Liver (tissue), 9 donors: Measurements from ENCODE around the gene WASF2. TPM values are rescaled to one million over a fixed set of nuclear protein-coding genes. Genes with fewer than 3 reads are reported as not detected.

Experiments
- DNase-seq: peaks from one replicate; pipeline ENCODE4 v3.0.0-alpha.2; 2017; ENCODE audit warnings: low spot score
- H3K27ac ChIP-seq, 2 donors: one replicate each; pipeline ENCODE4 v1.7.0; 2013; ENCODE audit warnings: inconsistent platforms in 2 of 2, low read length in 2 of 2, control low read depth in 1 of 2, low read depth in 1 of 2, mild to moderate bottlenecking in 1 of 2
- H3K27me3 ChIP-seq, 4 donors: one replicate each; pipeline versions ENCODE4 v1.6.1 to v1.7.0; 2013; ENCODE audit warnings: low read length in 3 of 4, inconsistent platforms in 1 of 4, mild to moderate bottlenecking in 1 of 4, moderate library complexity in 1 of 4; ENCODE audit not compliant: control insufficient read depth in 4 of 4, insufficient read depth in 4 of 4
- H3K36me3 ChIP-seq, 4 donors: one replicate each; pipeline versions ENCODE4 v1.6.1 to v1.7.0; 2013; ENCODE audit warnings: low read length in 3 of 4, mild to moderate bottlenecking in 3 of 4, low read depth in 1 of 4, moderate library complexity in 1 of 4; ENCODE audit not compliant: control insufficient read depth in 4 of 4, insufficient read depth in 3 of 4
- H3K4me1 ChIP-seq, 4 donors: one replicate each; pipeline versions ENCODE4 v1.6.1 to v1.7.0; 2013; ENCODE audit warnings: low read length in 3 of 4, mild to moderate bottlenecking in 3 of 4, moderate library complexity in 1 of 4; ENCODE audit not compliant: control insufficient read depth in 4 of 4, insufficient read depth in 4 of 4
- H3K4me3 ChIP-seq, 3 donors: one replicate each; pipeline versions ENCODE4 v1.6.1 to v1.7.0; 2013; ENCODE audit warnings: low read length in 3 of 3, control low read depth in 1 of 3, low read depth in 1 of 3, mild to moderate bottlenecking in 1 of 3
- H3K9ac ChIP-seq, 2 donors: one replicate each; pipeline ENCODE4 v1.7.0; 2013; ENCODE audit warnings: low read length in 2 of 2, mild to moderate bottlenecking in 2 of 2, moderate library complexity in 2 of 2, control low read depth in 1 of 2, low read depth in 1 of 2
- H3K9me3 ChIP-seq, 4 donors: one replicate each; pipeline versions ENCODE4 v1.6.1 to v1.7.0; 2013; ENCODE audit warnings: low read length in 3 of 4; ENCODE audit not compliant: control insufficient read depth in 4 of 4
- EGR1 ChIP-seq, 2 donors: IDR thresholded peaks; 2 replicates each; pipeline ENCODE4 v1.6.1; 2016 to 2018; ENCODE audit warnings: antibody characterized with exemption in 2 of 2, low read depth in 2 of 2
- FOXA1 ChIP-seq: IDR thresholded peaks from 2 replicates; pipeline ENCODE4 v1.6.1; 2016; ENCODE audit warnings: antibody characterized with exemption
- FOXA2 ChIP-seq: IDR thresholded peaks from 2 replicates; pipeline ENCODE4 v1.6.1; 2016; ENCODE audit warnings: antibody characterized with exemption
- GABPA ChIP-seq, 2 donors: IDR thresholded peaks in 1 of 2; conservative IDR thresholded peaks in 1 of 2; 2 replicates each; pipeline ENCODE4 v1.6.1; 2016; ENCODE audit warnings: antibody characterized with exemption in 2 of 2, mild to moderate bottlenecking in 1 of 2, moderate library complexity in 1 of 2
- HNF4A ChIP-seq, 2 donors: conservative IDR thresholded peaks; 2 replicates each; pipeline ENCODE4 v1.6.1; 2016; ENCODE audit warnings: antibody characterized with exemption in 2 of 2, mild to moderate bottlenecking in 2 of 2
- HNF4G ChIP-seq: IDR thresholded peaks from 2 replicates; pipeline ENCODE4 v1.6.1; 2016; ENCODE audit warnings: antibody characterized with exemption
- JUND ChIP-seq, 2 donors: IDR thresholded peaks; 2 replicates each; pipeline ENCODE4 v1.6.1; 2016; ENCODE audit warnings: antibody characterized with exemption in 2 of 2
- NR2F2 ChIP-seq: IDR thresholded peaks from 2 replicates; pipeline ENCODE4 v1.6.1; 2016; ENCODE audit warnings: antibody characterized with exemption
- RAD21 ChIP-seq, 2 donors: IDR thresholded peaks; 2 replicates each; pipeline ENCODE4 v1.6.1; 2016; ENCODE audit warnings: antibody characterized with exemption in 2 of 2, mild to moderate bottlenecking in 2 of 2
- RXRA ChIP-seq, 2 donors: IDR thresholded peaks; 2 replicates each; pipeline ENCODE4 v1.6.1; 2017 to 2018; ENCODE audit warnings: antibody characterized with exemption in 2 of 2, mild to moderate bottlenecking in 1 of 2
- SP1 ChIP-seq: IDR thresholded peaks from 2 replicates; pipeline ENCODE4 v1.6.1; 2018; ENCODE audit warnings: antibody characterized with exemption, mild to moderate bottlenecking
- TAF1 ChIP-seq: conservative IDR thresholded peaks from 2 replicates; pipeline ENCODE4 v1.6.1; 2016; ENCODE audit warnings: antibody characterized with exemption, mild to moderate bottlenecking
- YY1 ChIP-seq: IDR thresholded peaks from 2 replicates; pipeline ENCODE4 v1.6.1; 2016; ENCODE audit warnings: antibody characterized with exemption, mild to moderate bottlenecking
- WGBS: extraction: QIAGEN DNeasy Blood & Tissue Kit; methylation state at CpG from one replicate; pipeline ENCODE4 v1.1.7; 2013; 5-methylcytosine and 5-hydroxymethylcytosine counted together
- polyA plus RNA-seq, 2 donors: library from polyadenylated mRNA; stranded (reverse) in 1 of 2; unstranded in 1 of 2; fragments of 200-250 nt in 1 of 2; fragments of >200 nt in 1 of 2; fragmentation: Nextera tagmentation in 1 of 2; extraction: Ambion mirVana in 1 of 2; gene quantifications; one replicate each; pipeline versions ENCODE4 v1.2.1 to v1.2.3, GENCODE V29; 2013 to 2015
- total RNA-seq, 2 donors: library from RNA; depleted of rRNA; stranded (reverse); fragments of >200 nt; gene quantifications; one replicate each; pipeline ENCODE4 v1.2.3, GENCODE V29; 2014
- TF ChIP-seq, protein P1 (sequence below): IDR thresholded peaks from 2 replicates; pipeline ENCODE4 v1.6.1; 2016; ENCODE audit warnings: antibody characterized with exemption
- TF ChIP-seq, protein P2 (sequence below): fragments of 150-350 bp; IDR thresholded peaks from 2 replicates; pipeline ENCODE4 v1.5.1; 2017; ENCODE audit warnings: improper control_type of control experiment, low read depth, low read length; ENCODE audit not compliant: missing input control
- TF ChIP-seq, protein P3 (sequence below): IDR thresholded peaks from 2 replicates; pipeline ENCODE4 v1.6.1; 2016; ENCODE audit warnings: antibody characterized with exemption, mild to moderate bottlenecking
- TF ChIP-seq, protein P4 (sequence below): IDR thresholded peaks from 2 replicates; pipeline ENCODE4 v1.6.1; 2016; ENCODE audit warnings: antibody characterized with exemption
- TF ChIP-seq, protein P5 (sequence below): IDR thresholded peaks from 2 replicates; pipeline ENCODE4 v1.6.1; 2016; ENCODE audit warnings: antibody characterized with exemption
- donor health status: healthy.
- donor health status: healthy.
- donor health status: healthy.
- donor health status: healthy.
- donor health status: healthy.

WASF2 gene
- total and polyA plus RNA-seq, 4 donors: 11.6 to 37.7 (median 18.7) TPM

DNA sequence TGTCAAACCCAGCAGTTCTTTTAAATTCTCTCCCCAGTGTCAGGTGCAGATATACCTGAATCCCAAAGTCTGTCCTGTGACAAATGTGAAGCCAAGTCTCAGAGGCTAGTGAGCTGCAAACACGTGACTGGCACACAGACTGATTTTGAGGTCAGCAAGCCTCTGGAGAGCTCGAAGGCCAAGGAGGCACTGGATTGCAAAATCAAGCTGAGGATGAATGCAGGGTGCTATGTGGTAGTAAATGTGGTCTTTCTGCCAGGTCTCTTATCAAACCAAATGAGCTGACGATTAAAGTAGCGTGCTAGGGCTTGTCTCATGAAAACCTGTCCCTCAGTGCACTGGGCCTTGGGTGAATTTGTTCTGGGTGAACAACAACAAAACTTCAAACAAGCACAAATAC lies 77.0 kb downstream of the WASF2 start:
- H3K9me3 ChIP-seq: no peaks in the 10 kb centered on the region
- no peak overlapping the region for H3K4me3 ChIP-seq
- no peak for DNase-seq
- no peak overlapping the region for H3K9ac ChIP-seq
- peaks cover 8 to 71% (median 57%) of the 10 kb centered on the region in 4 donors for H3K36me3 ChIP-seq
- 47% methylated on average over 4 of the region's 4 CpGs for WGBS
- H3K27me3 ChIP-seq: no peaks in the 10 kb centered on the region
- no peak for TF ChIP-seq TAF1
- TF ChIP-seq, protein P1, sequence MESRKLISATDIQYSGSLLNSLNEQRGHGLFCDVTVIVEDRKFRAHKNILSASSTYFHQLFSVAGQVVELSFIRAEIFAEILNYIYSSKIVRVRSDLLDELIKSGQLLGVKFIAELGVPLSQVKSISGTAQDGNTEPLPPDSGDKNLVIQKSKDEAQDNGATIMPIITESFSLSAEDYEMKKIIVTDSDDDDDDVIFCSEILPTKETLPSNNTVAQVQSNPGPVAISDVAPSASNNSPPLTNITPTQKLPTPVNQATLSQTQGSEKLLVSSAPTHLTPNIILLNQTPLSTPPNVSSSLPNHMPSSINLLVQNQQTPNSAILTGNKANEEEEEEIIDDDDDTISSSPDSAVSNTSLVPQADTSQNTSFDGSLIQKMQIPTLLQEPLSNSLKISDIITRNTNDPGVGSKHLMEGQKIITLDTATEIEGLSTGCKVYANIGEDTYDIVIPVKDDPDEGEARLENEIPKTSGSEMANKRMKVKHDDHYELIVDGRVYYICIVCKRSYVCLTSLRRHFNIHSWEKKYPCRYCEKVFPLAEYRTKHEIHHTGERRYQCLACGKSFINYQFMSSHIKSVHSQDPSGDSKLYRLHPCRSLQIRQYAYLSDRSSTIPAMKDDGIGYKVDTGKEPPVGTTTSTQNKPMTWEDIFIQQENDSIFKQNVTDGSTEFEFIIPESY: no peak
- no peak for TF ChIP-seq EGR1 (IDR thresholded peaks at IDR 0.05; ENCODE audit: low read depth in 2 of 2)
- TF ChIP-seq, protein P2, sequence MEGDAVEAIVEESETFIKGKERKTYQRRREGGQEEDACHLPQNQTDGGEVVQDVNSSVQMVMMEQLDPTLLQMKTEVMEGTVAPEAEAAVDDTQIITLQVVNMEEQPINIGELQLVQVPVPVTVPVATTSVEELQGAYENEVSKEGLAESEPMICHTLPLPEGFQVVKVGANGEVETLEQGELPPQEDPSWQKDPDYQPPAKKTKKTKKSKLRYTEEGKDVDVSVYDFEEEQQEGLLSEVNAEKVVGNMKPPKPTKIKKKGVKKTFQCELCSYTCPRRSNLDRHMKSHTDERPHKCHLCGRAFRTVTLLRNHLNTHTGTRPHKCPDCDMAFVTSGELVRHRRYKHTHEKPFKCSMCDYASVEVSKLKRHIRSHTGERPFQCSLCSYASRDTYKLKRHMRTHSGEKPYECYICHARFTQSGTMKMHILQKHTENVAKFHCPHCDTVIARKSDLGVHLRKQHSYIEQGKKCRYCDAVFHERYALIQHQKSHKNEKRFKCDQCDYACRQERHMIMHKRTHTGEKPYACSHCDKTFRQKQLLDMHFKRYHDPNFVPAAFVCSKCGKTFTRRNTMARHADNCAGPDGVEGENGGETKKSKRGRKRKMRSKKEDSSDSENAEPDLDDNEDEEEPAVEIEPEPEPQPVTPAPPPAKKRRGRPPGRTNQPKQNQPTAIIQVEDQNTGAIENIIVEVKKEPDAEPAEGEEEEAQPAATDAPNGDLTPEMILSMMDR: no peak
- TF ChIP-seq, protein P3, sequence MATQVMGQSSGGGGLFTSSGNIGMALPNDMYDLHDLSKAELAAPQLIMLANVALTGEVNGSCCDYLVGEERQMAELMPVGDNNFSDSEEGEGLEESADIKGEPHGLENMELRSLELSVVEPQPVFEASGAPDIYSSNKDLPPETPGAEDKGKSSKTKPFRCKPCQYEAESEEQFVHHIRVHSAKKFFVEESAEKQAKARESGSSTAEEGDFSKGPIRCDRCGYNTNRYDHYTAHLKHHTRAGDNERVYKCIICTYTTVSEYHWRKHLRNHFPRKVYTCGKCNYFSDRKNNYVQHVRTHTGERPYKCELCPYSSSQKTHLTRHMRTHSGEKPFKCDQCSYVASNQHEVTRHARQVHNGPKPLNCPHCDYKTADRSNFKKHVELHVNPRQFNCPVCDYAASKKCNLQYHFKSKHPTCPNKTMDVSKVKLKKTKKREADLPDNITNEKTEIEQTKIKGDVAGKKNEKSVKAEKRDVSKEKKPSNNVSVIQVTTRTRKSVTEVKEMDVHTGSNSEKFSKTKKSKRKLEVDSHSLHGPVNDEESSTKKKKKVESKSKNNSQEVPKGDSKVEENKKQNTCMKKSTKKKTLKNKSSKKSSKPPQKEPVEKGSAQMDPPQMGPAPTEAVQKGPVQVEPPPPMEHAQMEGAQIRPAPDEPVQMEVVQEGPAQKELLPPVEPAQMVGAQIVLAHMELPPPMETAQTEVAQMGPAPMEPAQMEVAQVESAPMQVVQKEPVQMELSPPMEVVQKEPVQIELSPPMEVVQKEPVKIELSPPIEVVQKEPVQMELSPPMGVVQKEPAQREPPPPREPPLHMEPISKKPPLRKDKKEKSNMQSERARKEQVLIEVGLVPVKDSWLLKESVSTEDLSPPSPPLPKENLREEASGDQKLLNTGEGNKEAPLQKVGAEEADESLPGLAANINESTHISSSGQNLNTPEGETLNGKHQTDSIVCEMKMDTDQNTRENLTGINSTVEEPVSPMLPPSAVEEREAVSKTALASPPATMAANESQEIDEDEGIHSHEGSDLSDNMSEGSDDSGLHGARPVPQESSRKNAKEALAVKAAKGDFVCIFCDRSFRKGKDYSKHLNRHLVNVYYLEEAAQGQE: no peak
- TF ChIP-seq FOXA1: no peak
- TF ChIP-seq RXRA (IDR thresholded peaks at IDR 0.05): no peak
- no peak for TF ChIP-seq YY1
- no peak for TF ChIP-seq NR2F2
- no peak for TF ChIP-seq SP1
- no peak for TF ChIP-seq FOXA2
- no peak for TF ChIP-seq GABPA (IDR thresholded peaks at IDR 0.05 in 1 of 2, conservative IDR thresholded peaks at IDR 0.05 in 1 of 2)
- TF ChIP-seq, protein P4, sequence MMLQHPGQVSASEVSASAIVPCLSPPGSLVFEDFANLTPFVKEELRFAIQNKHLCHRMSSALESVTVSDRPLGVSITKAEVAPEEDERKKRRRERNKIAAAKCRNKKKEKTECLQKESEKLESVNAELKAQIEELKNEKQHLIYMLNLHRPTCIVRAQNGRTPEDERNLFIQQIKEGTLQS: no peak
- TF ChIP-seq JUND (IDR thresholded peaks at IDR 0.05): no peak
- TF ChIP-seq, protein P5, sequence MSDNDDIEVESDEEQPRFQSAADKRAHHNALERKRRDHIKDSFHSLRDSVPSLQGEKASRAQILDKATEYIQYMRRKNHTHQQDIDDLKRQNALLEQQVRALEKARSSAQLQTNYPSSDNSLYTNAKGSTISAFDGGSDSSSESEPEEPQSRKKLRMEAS: no peak
- TF ChIP-seq HNF4A (conservative IDR thresholded peaks at IDR 0.05): no peak
- no peak for TF ChIP-seq HNF4G
- TF ChIP-seq RAD21 (IDR thresholded peaks at IDR 0.05): no peak
- H3K4me1 ChIP-seq: peaks cover 0 to 8% (median 4%) of the 10 kb centered on the region in 4 donors
- H3K27ac ChIP-seq: no peak overlapping the region
